Vagina (tissue), 2 donors: Measurements from ENCODE around the gene SOCS3.

Source experiments
- CTCF ChIP-seq, 3 experiments: fragments of 450-650 bp in 2 of 3; fragments of 200-600 bp in 1 of 3; sonication (generic) in 1 of 3; IDR thresholded peaks; one replicate each; pipeline ENCODE4 v1.5.1; 2017 to 2019; ENCODE audit warnings: antibody characterized with exemption in 3 of 3, mild to moderate bottlenecking in 2 of 3, moderate library complexity in 2 of 3
- POLR2AphosphoS5 ChIP-seq, 2 donors: sonication (generic); formaldehyde crosslinking; IDR thresholded peaks; one replicate each; pipeline ENCODE4 v1.9.0; 2017; ENCODE audit warnings: antibody characterized with exemption in 2 of 2, mild to moderate bottlenecking in 2 of 2, low read depth in 1 of 2; ENCODE audit not compliant: insufficient read depth in 1 of 2

- TF ChIP-seq CTCF (IDR thresholded peaks at IDR 0.05) (no peak), POLR2AphosphoS5 (IDR thresholded peaks at IDR 0.05; ENCODE audit: insufficient read depth in 1 of 2, low read depth in 1 of 2) (no peak)
Measured at GRCh38 chr17:78377858-78378224, 18.0 kb upstream of the SOCS3 start.
